ENCODE measurements around the gene APH1A. TPM values are rescaled to one million over a fixed set of nuclear protein-coding genes. Genes with fewer than 3 reads are reported as not detected.

The APH1A gene
- total and polyA plus RNA-seq, 9 of the 15 experiments (the other 6 are each of a cell fraction or from before 2014, with no cell fraction given) = 5.6 to 123 (median 77.0) TPM

DNA sequence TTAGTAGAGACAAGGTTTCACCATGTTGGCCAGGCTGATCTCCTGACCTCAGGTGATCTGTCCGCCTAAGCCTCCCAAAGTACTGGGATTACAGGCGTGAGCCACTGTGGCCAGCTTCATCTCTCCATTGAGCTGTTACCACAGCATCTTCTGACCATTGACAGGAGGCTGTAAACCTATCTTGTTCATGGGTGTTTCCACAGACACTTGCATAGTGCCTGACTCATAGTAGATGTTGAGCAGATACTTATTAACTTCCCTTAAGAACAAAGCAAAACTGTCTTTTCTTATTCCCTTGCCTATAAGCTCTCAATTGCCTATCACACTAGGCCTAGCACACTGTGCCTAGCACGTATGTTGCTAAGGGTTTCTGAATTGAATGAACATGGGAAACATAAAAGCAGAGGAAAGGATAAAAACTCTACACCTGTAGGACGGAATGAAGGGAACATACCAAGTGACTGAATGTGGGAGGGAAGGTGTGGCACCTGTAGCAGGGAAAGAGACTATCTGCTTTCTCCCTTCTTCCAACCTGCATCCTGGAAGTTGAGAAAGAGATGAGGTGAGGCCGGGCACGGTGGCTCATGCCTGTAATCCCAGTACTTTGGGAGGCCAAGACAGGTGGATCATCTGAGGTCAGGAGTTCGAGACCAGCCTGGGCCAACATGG, 2.6 kb upstream of the APH1A start:
- Histone ChIP-seq H3K4me2 (ENCODE audit: insufficient read depth, low read length) (no peak overlapping the region), H3K9me3 (replicated peaks; ENCODE audit: control insufficient read depth, insufficient read depth, low read depth, low read length) (no peaks in the 10 kb centered on the region), H3K79me2 (ENCODE audit: control insufficient read depth, insufficient read depth, low read length) (peaks cover 21% of the 10 kb centered on the region), H3K4me1 (replicated peaks in 1 of 2; ENCODE audit: control insufficient read depth in 2 of 2, insufficient read depth in 2 of 2, low read length in 2 of 2) (peaks cover 13 to 26% of the 10 kb centered on the region in 2 experiments), H3K9ac (ENCODE audit: insufficient read depth in 1 of 2, low read depth in 2 of 2, low read length in 2 of 2) (no peak overlapping the region), H3K4me3 (no peak overlapping the region), H3K27me3 (ENCODE audit: control insufficient read depth in 2 of 2, insufficient read depth in 2 of 2, low read length in 2 of 2) (no peaks in the 10 kb centered on the region), H3K9me1 (ENCODE audit: control insufficient read depth, insufficient read depth, low read length) (no peaks in the 10 kb centered on the region), H3K27ac (ENCODE audit: extremely low read depth, low read depth, low read length) (no peak overlapping the region; the same call in 2 of the 3 replicates), H2AFZ (ENCODE audit: low read depth, low read length) (0 out of 2 replicates have a peak overlapping the region, but pooled peaks have one; percentile 3), H3K36me3 (ENCODE audit: control insufficient read depth, insufficient read depth, low read length) (peaks cover 12% of the 10 kb centered on the region), H4K20me1 (replicated peaks; ENCODE audit: control insufficient read depth, insufficient read depth, low read length) (no peaks in the 10 kb centered on the region)
- in situ Hi-C loops (cut with MboI) (no loop called here), intact Hi-C loops (cut with micrococcal nuclease) (no loop called here)
- POLR2A ChIA-PET = interaction anchor here (0.5 to 2.1 kb wide), 3 partner anchors 16 to 428 kb away, joined by 3 to 15 read pairs (median 4); no protein-coding TSS in a partner anchor
- DNase-seq (ENCODE audit: extremely low read depth in 1 of 4, low spot score in 3 of 4) (no peak), FAIRE-seq (no peak), ATAC-seq (no peak)
- BruUV-seq (replicated peaks) = no TSS peak
- TF ChIP-seq BMI1 (IDR thresholded peaks at IDR 0.05; ENCODE audit: low read length) (no peak), NR2C2 (CRISPR knock-in tag; IDR thresholded peaks at IDR 0.05) (no peak), NR2C2 (tag; IDR thresholded peaks at IDR 0.05) (0 out of 2 replicates have a peak, but pooled peaks have one; percentile 26), FOSL1 (tag; conservative IDR thresholded peaks at IDR 0.05) (0 out of 2 replicates have a peak, but pooled peaks have one; percentile 39), SMARCA5 (IDR thresholded peaks at IDR 0.05) (0 out of 2 replicates have a peak, but pooled peaks have one; percentile 27), TRIM24 (IDR thresholded peaks at IDR 0.05) (no peak), HDAC6 (IDR thresholded peaks at IDR 0.05; ENCODE audit: low read depth, low read length) (no peak)
- TF ChIP-seq, protein P1, sequence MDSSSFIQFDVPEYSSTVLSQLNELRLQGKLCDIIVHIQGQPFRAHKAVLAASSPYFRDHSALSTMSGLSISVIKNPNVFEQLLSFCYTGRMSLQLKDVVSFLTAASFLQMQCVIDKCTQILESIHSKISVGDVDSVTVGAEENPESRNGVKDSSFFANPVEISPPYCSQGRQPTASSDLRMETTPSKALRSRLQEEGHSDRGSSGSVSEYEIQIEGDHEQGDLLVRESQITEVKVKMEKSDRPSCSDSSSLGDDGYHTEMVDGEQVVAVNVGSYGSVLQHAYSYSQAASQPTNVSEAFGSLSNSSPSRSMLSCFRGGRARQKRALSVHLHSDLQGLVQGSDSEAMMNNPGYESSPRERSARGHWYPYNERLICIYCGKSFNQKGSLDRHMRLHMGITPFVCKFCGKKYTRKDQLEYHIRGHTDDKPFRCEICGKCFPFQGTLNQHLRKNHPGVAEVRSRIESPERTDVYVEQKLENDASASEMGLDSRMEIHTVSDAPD (CRISPR knock-in tag; IDR thresholded peaks at IDR 0.05) = no peak
- TF ChIP-seq, protein P2, sequence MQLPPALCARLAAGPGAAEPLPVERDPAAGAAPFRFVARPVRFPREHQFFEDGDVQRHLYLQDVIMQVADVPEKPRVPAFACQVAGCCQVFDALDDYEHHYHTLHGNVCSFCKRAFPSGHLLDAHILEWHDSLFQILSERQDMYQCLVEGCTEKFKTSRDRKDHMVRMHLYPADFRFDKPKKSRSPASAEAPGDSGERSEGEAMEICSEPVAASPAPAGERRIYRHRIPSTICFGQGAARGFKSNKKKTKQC (CRISPR knock-in tag; IDR thresholded peaks at IDR 0.05) = no peak
- TF ChIP-seq, protein P3, sequence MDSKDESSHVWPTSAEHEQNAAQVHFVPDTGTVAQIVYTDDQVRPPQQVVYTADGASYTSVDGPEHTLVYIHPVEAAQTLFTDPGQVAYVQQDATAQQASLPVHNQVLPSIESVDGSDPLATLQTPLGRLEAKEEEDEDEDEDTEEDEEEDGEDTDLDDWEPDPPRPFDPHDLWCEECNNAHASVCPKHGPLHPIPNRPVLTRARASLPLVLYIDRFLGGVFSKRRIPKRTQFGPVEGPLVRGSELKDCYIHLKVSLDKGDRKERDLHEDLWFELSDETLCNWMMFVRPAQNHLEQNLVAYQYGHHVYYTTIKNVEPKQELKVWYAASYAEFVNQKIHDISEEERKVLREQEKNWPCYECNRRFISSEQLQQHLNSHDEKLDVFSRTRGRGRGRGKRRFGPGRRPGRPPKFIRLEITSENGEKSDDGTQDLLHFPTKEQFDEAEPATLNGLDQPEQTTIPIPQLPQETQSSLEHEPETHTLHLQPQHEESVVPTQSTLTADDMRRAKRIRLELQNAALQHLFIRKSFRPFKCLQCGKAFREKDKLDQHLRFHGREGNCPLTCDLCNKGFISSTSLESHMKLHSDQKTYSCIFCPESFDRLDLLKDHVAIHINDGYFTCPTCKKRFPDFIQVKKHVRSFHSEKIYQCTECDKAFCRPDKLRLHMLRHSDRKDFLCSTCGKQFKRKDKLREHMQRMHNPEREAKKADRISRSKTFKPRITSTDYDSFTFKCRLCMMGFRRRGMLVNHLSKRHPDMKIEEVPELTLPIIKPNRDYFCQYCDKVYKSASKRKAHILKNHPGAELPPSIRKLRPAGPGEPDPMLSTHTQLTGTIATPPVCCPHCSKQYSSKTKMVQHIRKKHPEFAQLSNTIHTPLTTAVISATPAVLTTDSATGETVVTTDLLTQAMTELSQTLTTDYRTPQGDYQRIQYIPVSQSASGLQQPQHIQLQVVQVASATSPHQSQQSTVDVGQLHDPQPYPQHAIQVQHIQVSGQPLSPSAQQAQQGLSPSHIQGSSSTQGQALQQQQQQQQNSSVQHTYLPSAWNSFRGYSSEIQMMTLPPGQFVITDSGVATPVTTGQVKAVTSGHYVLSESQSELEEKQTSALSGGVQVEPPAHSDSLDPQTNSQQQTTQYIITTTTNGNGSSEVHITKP (IDR thresholded peaks at IDR 0.05; ENCODE audit: partially characterized antibody) = peak; percentile 76
- 69% methylated on average over 7 of the region's 7 CpGs for WGBS (ENCODE audit: insufficient coverage, low coverage, missing lambda C conversion rate)
- CTCF ChIA-PET (ENCODE audit: low intra/inter-chr PET ratio) = no interaction called here

Data from K562 (cell line).